ENCODE data around the gene GPR89B.
"Not testable (repeated sequence)": the region's sequence is repeated elsewhere in the genome, so short reads cannot be mapped to it uniquely, and the experiment has no call there.

Gene GPR89B

GRCh38 chr1:147942563-147942962 lies 14.3 kb downstream of the GPR89B start:
- not testable (repeated sequence) for DNase-seq

- DNase-seq, result not testable (repeated sequence)
Observed at GRCh38 chr1:147949517-147949916, 21.3 kb downstream of the GPR89B start.

- DNase-seq, result not testable (repeated sequence)
Observed at GRCh38 chr1:147958906-147959305, 30.7 kb downstream of the GPR89B start.

GRCh38 chr1:147959680-147960079 lies 31.5 kb downstream of the GPR89B start:
- not testable (repeated sequence) for DNase-seq

GRCh38 chr1:147964575-147964974 lies 36.4 kb downstream of the GPR89B start:
- DNase-seq, result not testable (repeated sequence)

GRCh38 chr1:147966657-147967056 lies 38.4 kb downstream of the GPR89B start:
- DNase-seq, result not testable (repeated sequence)

GRCh38 chr1:147978896-147979651 lies 50.9 kb downstream of the GPR89B start:
- not testable (repeated sequence) for DNase-seq

- not testable (repeated sequence) for DNase-seq
Observed at GRCh38 chr1:147985374-147985773, 57.2 kb downstream of the GPR89B start.

GRCh38 chr1:147987893-147988292 lies 59.7 kb downstream of the GPR89B start:
- not testable (repeated sequence) for DNase-seq

- DNase-seq, result not testable (repeated sequence)
Observed at GRCh38 chr1:147992916-147993315, 64.7 kb downstream of the GPR89B start.

- not testable (repeated sequence) for DNase-seq
Observed at GRCh38 chr1:147993400-147993799, 65.2 kb downstream of the GPR89B start.

- not testable (repeated sequence) for DNase-seq
Observed at GRCh38 chr1:147993825-147994615, 65.8 kb downstream of the GPR89B start.

- not testable (repeated sequence) for DNase-seq
Observed at GRCh38 chr1:147996088-147996487, 67.9 kb downstream of the GPR89B start.

- DNase-seq, result not testable (repeated sequence)
Observed at GRCh38 chr1:148007724-148008123, 79.5 kb downstream of the GPR89B start.

GRCh38 chr1:148010527-148010926 lies 82.3 kb downstream of the GPR89B start:
- DNase-seq, result no peak

GRCh38 chr1:148013177-148014144 lies 85.2 kb downstream of the GPR89B start:
- DNase-seq, result not testable (repeated sequence)

- DNase-seq, result not testable (repeated sequence)
Observed at GRCh38 chr1:148014289-148015200, 86.3 kb downstream of the GPR89B start.

- DNase-seq, result not testable (repeated sequence)
Observed at GRCh38 chr1:148024918-148025317, 96.7 kb downstream of the GPR89B start.

- DNase-seq, result not testable (repeated sequence)
Observed at GRCh38 chr1:148027004-148027403, 98.8 kb downstream of the GPR89B start.

GRCh38 chr1:148032247-148032646 lies 104.0 kb downstream of the GPR89B start:
- DNase-seq, result not testable (repeated sequence)

GRCh38 chr1:148032690-148033089 lies 104.5 kb downstream of the GPR89B start:
- DNase-seq, result not testable (repeated sequence)
